ENCODE data around the gene FAM83G.

GRCh38 chr17:18978050-18978449 is 26.5 kb downstream of the FAM83G start:
- TF ChIP-seq EZH2 (IDR thresholded peaks at IDR 0.05; ENCODE audit: borderline replicate concordance, low read depth, low read length, severe bottlenecking) (no peak), CTCF (IDR thresholded peaks at IDR 0.05; ENCODE audit: extremely low read depth in 1 of 2, insufficient read depth in 1 of 2, low read depth in 1 of 2, low read length in 2 of 2) (no peak), MYC (IDR thresholded peaks at IDR 0.05; ENCODE audit: low read depth, low read length) (no peak), JUN (IDR thresholded peaks at IDR 0.05; ENCODE audit: borderline replicate concordance, insufficient read depth, insufficient read length, low read depth) (no peak), POLR2A (IDR thresholded peaks at IDR 0.05; ENCODE audit: low read depth, low read length) (no peak), POLR2AphosphoS5 (IDR thresholded peaks at IDR 0.05; ENCODE audit: insufficient read depth, low read depth, low read length) (no peak)

Data from endothelial cell of umbilical vein (primary cell).